ENCODE data around the gene PSMD6.
A peak's percentile ranks its signal among the peaks of the same experiment; 100 is the strongest.

Gene PSMD6
- long read RNA-seq, transcript PSMD6-210 (9 exons, 1,495 nt), result minor isoform, 43 of 731 reads
- long read RNA-seq, transcript PSMD6-206 (7 exons, 2,052 nt), result minor isoform, 20 of 731 reads
- long read RNA-seq, transcript PSMD6-201 (8 exons, 1,430 nt), result major isoform, 626 of 731 reads
- long read RNA-seq, partial matches to known transcripts, result 16 of 731 reads
- long read RNA-seq, other reads (novel, unspliced or antisense), result 26 of 731 reads

DNA sequence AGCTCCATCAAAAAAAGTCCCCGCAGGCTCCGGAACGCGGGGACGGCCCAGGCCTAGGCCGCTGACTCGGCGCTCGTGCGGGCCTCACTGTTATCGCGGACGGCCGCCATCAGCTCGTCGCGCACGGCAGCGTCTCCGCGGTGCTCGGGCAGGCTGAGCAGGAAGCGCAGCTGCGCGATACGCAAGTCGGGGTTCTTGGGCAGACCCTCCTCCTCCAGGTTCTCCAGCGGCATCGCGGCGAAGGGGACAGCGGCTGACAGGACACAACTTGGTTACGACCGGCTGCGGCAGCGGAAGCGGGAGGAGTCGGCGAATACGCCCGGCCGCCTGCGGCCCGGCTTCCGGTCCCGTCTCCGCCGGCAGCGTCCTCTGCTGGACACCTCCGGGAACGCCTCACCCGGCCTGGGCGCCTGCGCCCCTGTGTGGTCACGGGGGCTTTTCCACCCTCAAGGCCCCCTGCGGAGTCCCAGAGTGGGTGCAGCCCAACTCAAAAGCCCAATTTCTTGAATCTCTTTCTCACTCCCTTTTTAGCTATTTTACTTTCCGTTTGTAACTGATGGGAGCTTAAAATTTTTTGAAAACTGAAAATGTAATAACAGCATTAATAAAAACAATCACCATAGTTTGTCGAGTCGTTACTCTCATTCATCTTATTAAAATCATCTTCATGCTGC is at the start of gene PSMD6:
Gene PSMD6, minus strand, starts transcription at position 308 of the 674 bp plus-strand sequence. Its CDS starts 75 bp downstream, at position 233.
- H3K27me3 ChIP-seq (ENCODE audit: insufficient read depth, poor library complexity, severe bottlenecking), result no peaks in the 10 kb centered on the region
- peak within 1 kb of the TSS; percentile 84 for H3K27ac ChIP-seq (replicated peaks)
- DNase-seq (ENCODE audit: low read depth in 1 of 2, low spot score in 1 of 2), result peak; percentile 78 to 86
- peak within 1 kb of the TSS; percentile 97 for H3K4me3 ChIP-seq (replicated peaks; ENCODE audit: insufficient read depth, low read length)
- TF ChIP-seq SPI1 (IDR thresholded peaks at IDR 0.05; ENCODE audit: borderline replicate concordance, low read depth) (no peak), POLR2AphosphoS5 (IDR thresholded peaks at IDR 0.05; ENCODE audit: low read depth) (peak; percentile 90), GABPA (IDR thresholded peaks at IDR 0.05; ENCODE audit: low read depth) (peak; percentile 93)
- TF ChIP-seq, protein P1, sequence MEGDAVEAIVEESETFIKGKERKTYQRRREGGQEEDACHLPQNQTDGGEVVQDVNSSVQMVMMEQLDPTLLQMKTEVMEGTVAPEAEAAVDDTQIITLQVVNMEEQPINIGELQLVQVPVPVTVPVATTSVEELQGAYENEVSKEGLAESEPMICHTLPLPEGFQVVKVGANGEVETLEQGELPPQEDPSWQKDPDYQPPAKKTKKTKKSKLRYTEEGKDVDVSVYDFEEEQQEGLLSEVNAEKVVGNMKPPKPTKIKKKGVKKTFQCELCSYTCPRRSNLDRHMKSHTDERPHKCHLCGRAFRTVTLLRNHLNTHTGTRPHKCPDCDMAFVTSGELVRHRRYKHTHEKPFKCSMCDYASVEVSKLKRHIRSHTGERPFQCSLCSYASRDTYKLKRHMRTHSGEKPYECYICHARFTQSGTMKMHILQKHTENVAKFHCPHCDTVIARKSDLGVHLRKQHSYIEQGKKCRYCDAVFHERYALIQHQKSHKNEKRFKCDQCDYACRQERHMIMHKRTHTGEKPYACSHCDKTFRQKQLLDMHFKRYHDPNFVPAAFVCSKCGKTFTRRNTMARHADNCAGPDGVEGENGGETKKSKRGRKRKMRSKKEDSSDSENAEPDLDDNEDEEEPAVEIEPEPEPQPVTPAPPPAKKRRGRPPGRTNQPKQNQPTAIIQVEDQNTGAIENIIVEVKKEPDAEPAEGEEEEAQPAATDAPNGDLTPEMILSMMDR (IDR thresholded peaks at IDR 0.05; ENCODE audit: insufficient read depth, low read length), result peak; percentile 97
- TF ChIP-seq, protein P2, sequence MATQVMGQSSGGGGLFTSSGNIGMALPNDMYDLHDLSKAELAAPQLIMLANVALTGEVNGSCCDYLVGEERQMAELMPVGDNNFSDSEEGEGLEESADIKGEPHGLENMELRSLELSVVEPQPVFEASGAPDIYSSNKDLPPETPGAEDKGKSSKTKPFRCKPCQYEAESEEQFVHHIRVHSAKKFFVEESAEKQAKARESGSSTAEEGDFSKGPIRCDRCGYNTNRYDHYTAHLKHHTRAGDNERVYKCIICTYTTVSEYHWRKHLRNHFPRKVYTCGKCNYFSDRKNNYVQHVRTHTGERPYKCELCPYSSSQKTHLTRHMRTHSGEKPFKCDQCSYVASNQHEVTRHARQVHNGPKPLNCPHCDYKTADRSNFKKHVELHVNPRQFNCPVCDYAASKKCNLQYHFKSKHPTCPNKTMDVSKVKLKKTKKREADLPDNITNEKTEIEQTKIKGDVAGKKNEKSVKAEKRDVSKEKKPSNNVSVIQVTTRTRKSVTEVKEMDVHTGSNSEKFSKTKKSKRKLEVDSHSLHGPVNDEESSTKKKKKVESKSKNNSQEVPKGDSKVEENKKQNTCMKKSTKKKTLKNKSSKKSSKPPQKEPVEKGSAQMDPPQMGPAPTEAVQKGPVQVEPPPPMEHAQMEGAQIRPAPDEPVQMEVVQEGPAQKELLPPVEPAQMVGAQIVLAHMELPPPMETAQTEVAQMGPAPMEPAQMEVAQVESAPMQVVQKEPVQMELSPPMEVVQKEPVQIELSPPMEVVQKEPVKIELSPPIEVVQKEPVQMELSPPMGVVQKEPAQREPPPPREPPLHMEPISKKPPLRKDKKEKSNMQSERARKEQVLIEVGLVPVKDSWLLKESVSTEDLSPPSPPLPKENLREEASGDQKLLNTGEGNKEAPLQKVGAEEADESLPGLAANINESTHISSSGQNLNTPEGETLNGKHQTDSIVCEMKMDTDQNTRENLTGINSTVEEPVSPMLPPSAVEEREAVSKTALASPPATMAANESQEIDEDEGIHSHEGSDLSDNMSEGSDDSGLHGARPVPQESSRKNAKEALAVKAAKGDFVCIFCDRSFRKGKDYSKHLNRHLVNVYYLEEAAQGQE (IDR thresholded peaks at IDR 0.05; ENCODE audit: insufficient replicate concordance, low read depth), result peak; percentile 63

DNA sequence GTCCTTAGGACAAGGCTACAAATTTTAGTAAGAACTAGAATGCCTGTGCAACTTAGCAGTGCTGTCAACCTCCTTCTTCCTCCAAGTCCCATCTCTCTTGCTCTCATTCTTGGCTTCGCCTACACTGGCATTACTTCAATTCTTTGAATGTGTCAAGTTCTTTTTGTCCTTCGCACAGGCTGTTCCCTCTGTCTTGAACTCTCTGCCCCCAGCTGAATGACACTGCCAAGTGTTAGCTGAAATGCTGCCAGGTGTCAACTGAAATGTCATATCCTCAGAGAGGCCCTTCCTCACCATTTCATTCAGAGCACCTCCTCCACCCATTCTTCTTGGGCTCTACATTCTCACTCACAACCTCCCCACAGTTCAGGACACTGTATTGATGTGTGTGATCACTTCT is 48.8 kb upstream of the PSMD6 start:
- H3K27ac ChIP-seq (replicated peaks), result no peak overlapping the region
- TF ChIP-seq SPI1 (IDR thresholded peaks at IDR 0.05; ENCODE audit: borderline replicate concordance, low read depth), result no peak
- TF ChIP-seq, protein P2 (IDR thresholded peaks at IDR 0.05; ENCODE audit: insufficient replicate concordance, low read depth), result no peak
- no peak for TF ChIP-seq GABPA (IDR thresholded peaks at IDR 0.05; ENCODE audit: low read depth)
- TF ChIP-seq, protein P1 (IDR thresholded peaks at IDR 0.05; ENCODE audit: insufficient read depth, low read length), result no peak
- TF ChIP-seq POLR2AphosphoS5 (IDR thresholded peaks at IDR 0.05; ENCODE audit: low read depth), result no peak
- DNase-seq (ENCODE audit: low read depth in 1 of 2, low spot score in 1 of 2), result no peak

DNA sequence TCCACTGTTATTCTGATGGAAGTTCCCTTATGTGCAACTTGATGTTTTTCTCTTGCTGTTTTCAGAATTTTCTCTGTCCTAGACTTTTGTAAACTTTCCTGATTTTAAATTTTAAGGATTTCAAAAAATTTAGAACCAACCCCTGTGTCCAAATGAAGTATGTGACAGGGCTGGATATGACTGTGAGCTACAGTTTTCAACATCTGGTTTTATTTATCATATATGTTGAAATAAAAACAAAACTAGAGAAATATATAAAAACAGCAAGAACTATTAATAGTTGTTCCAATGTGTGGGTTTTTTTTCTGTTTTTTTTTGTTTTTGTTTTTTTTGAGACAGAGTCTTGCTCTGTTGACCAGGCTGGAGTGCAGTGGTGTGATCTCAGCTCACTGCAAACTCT is 47.4 kb upstream of the PSMD6 start:
- Histone ChIP-seq H3K4me3 (replicated peaks; ENCODE audit: insufficient read depth, low read length) (no peak overlapping the region), H3K27me3 (ENCODE audit: insufficient read depth, poor library complexity, severe bottlenecking) (no peaks in the 10 kb centered on the region), H3K27ac (replicated peaks) (no peak overlapping the region)
- TF ChIP-seq, protein P2 (IDR thresholded peaks at IDR 0.05; ENCODE audit: insufficient replicate concordance, low read depth), result no peak
- TF ChIP-seq POLR2AphosphoS5 (IDR thresholded peaks at IDR 0.05; ENCODE audit: low read depth), result no peak
- DNase-seq (ENCODE audit: low read depth in 1 of 2, low spot score in 1 of 2), result no peak

More for the DNA sequence above, 48.8 kb upstream of the PSMD6 start:
- no peaks in the 10 kb centered on the region for H3K27me3 ChIP-seq (ENCODE audit: insufficient read depth, poor library complexity, severe bottlenecking)
- no peak overlapping the region for H3K4me3 ChIP-seq (replicated peaks; ENCODE audit: insufficient read depth, low read length)
